ENCODE data around the gene TTC1. TPM values are rescaled to one million over a fixed set of nuclear protein-coding genes. Genes with fewer than 3 reads are reported as not detected.

The TTC1 gene
- total and polyA plus RNA-seq, 2 of the 8 experiments (the other 6 are each of a cell fraction or from before 2014, with no cell fraction given), result 25.1 to 63.9 TPM

GRCh38 chr5:159961176-159962160 lies 47.5 kb upstream of the TTC1 start:
- no peak overlapping the region for H2BK12ac ChIP-seq (ENCODE audit: low read depth, low read length)
- H3K9ac ChIP-seq (replicated peaks in 1 of 4; ENCODE audit: extremely low read depth in 1 of 4, low read depth in 3 of 4, low read length in 3 of 4), result no peak overlapping the region
- no peak overlapping the region for H4K91ac ChIP-seq (replicated peaks; ENCODE audit: insufficient read length, low read length)
- no peak overlapping the region for H2BK20ac ChIP-seq (ENCODE audit: low read length)
- ChIA-PET POLR2A (ENCODE audit: partially characterized antibody) (no interaction called here), CTCF (ENCODE audit: partially characterized antibody) (interaction anchor here (1.3 to 4.3 kb wide), 3 partner anchors 9 to 627 kb away, joined by 3 to 46 read pairs (median 7); no protein-coding TSS in a partner anchor)
- H3K27ac ChIP-seq (ENCODE audit: low read depth, low read length), result no peak overlapping the region
- no peak for DNase-seq (ENCODE audit: low read depth in 1 of 2, low spot score in 2 of 2)
- no peak for TF ChIP-seq BCL11A (IDR thresholded peaks at IDR 0.05; ENCODE audit: low read depth in 2 of 2, low read length in 2 of 2)
- no peak for TF ChIP-seq SIRT6 (IDR thresholded peaks at IDR 0.05; ENCODE audit: low read length)
- no peak for TF ChIP-seq SP1 (IDR thresholded peaks at IDR 0.05; ENCODE audit: low read depth, low read length)
- H3K18ac ChIP-seq (ENCODE audit: extremely low read depth, low read length), result no peak overlapping the region
- H3K23ac ChIP-seq (ENCODE audit: insufficient read length), result no peak overlapping the region
- no peaks in the 10 kb centered on the region for H3K23me2 ChIP-seq (ENCODE audit: low read depth, low read length)
- no peaks in the 10 kb centered on the region for H3K9me3 ChIP-seq (ENCODE audit: insufficient read depth in 2 of 2, low read depth in 1 of 2, low read length in 1 of 2)
- no peaks in the 10 kb centered on the region for H3K79me2 ChIP-seq (ENCODE audit: control insufficient read depth in 1 of 2, insufficient read depth in 2 of 2, low read length in 2 of 2)
- H2BK15ac ChIP-seq (ENCODE audit: low read length), result no peak overlapping the region
- H3K14ac ChIP-seq (ENCODE audit: insufficient read length), result no peak overlapping the region
- no peak overlapping the region for H2AFZ ChIP-seq (ENCODE audit: low read length)
- H4K8ac ChIP-seq (ENCODE audit: extremely low read depth, insufficient read depth, low read length), result no peak overlapping the region
- 96% methylated on average over 8 of the region's 8 CpGs; no CpG with 5 or more reads in 1 of the 2 experiments for WGBS, 2 experiments (ENCODE audit: extremely low coverage in 1 of 2, insufficient coverage in 1 of 2, insufficient read length in 1 of 2, insufficient replicate concordance in 2 of 2, low coverage in 1 of 2, low lambda C conversion rate in 2 of 2, missing lambda C conversion rate in 1 of 2)
- H3K56ac ChIP-seq (replicated peaks; ENCODE audit: insufficient read length, low read depth, low read length), result no peak overlapping the region
- H3K4me2 ChIP-seq (ENCODE audit: insufficient read depth in 1 of 2, low read depth in 2 of 2, low read length in 2 of 2), result no peak overlapping the region
- no peak for FAIRE-seq
- no peak overlapping the region for H2AK5ac ChIP-seq (ENCODE audit: low read depth, low read length)
- no peak overlapping the region for H2BK120ac ChIP-seq (replicated peaks; ENCODE audit: low read depth, low read length)
- H3K4ac ChIP-seq (replicated peaks; ENCODE audit: insufficient read length, low read depth, low read length), result no peak overlapping the region
- no peak overlapping the region for H4K5ac ChIP-seq (ENCODE audit: insufficient read length, low read depth, low read length)
- no peaks in the 10 kb centered on the region for H3K79me1 ChIP-seq (ENCODE audit: low read depth, low read length)
- H4K20me1 ChIP-seq (replicated peaks in 1 of 2; ENCODE audit: control insufficient read depth in 1 of 2, insufficient read depth in 2 of 2, low read length in 2 of 2), result no peaks in the 10 kb centered on the region
- H3K36me3 ChIP-seq (ENCODE audit: control insufficient read depth in 2 of 4, insufficient read depth in 4 of 4, low read length in 3 of 4), result no peaks in the 10 kb centered on the region
- H3K4me3 ChIP-seq (ENCODE audit: extremely low read depth in 1 of 4, insufficient read depth in 2 of 4, low read depth in 3 of 4, low read length in 4 of 4), result no peak overlapping the region
- no peaks in the 10 kb centered on the region for H3K27me3 ChIP-seq (replicated peaks in 1 of 4; ENCODE audit: control insufficient read depth in 3 of 4, extremely low read depth in 1 of 4, insufficient read depth in 3 of 4, low read length in 3 of 4)
- no peak overlapping the region for H2BK5ac ChIP-seq (ENCODE audit: low read depth, low read length)
- H3K4me1 ChIP-seq (replicated peaks in 1 of 4; ENCODE audit: control insufficient read depth in 3 of 4, insufficient read depth in 4 of 4, low read length in 3 of 4), result no peaks in the 10 kb centered on the region

Data from H1 (cell line).